BE2C (cell line): ENCODE results near the gene TBX21.
A peak's percentile ranks its signal among the peaks of the same experiment; 100 is the strongest.

Source experiments
- DNase-seq: peaks from one replicate; pipeline ENCODE4 v3.0.0-alpha.2; 2020
- H3K27me3 ChIP-seq: fragments of 250-450 bp; sonication (Bioruptor Pico); 2 replicates; pipeline ENCODE4 v1.5.1; 2020; ENCODE audit warnings: mild to moderate bottlenecking
- H3K36me3 ChIP-seq: fragments of 250-450 bp; sonication (Bioruptor Pico); 2 replicates; pipeline ENCODE4 v1.5.1; 2020; ENCODE audit warnings: mild to moderate bottlenecking
- H3K4me1 ChIP-seq: fragments of 250-450 bp; sonication (Bioruptor Pico); 2 replicates; pipeline ENCODE4 v1.5.1; 2020
- H3K4me3 ChIP-seq: 2 replicates; pipeline ENCODE4 v1.5.1; 2011; ENCODE audit warnings: low read depth, low read length
- H3K9me3 ChIP-seq: fragments of 250-450 bp; sonication (Bioruptor Pico); 2 replicates; pipeline ENCODE4 v1.5.1; 2020
- TF ChIP-seq, protein P1 (sequence below): IDR thresholded peaks from 2 replicates; pipeline ENCODE4 v1.5.1; 2012; ENCODE audit warnings: mild to moderate bottlenecking, low read depth, low read length

TBX21 gene

DNA sequence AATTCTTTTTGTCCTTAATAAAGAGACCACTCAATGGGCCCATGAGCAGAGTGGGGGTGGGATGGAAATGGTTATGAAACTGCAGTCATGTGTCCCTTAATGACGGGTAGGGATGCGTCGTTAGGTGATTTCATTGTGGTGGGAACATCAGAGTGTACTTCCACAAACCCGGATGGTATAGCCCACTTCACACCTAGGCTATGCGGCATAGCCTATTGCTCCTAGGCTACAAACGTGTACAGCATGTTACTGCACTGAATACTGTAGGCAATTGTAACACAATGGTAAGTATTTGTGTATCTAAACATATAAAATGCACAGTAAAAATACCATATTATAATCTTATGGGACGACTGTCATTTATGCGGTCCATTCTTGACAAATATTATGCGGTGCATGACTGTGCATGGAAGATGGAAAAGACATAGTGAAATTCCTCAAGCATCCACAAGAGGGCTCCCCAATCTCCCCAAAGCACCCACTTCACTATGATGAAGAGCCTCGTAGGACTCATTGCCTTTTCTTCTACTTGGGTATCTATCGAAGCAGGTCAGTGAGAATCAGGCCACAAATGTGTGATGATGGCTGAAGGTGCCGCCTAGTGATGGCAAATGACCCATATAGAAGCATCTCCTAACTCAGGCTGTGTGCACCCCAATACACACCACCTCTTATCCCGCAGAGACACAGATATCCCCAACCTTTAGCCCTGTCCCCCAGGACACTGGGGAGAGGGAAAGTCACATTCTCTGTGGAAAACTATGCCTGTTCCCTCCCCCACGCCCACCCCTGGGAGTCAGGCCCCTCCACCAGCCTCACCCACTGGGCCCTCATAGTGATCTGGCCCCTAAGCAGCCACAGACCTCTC is 43.5 kb downstream of the TBX21 start:
- Histone ChIP-seq H3K9me3 (no peaks in the 10 kb centered on the region), H3K4me1 (no peaks in the 10 kb centered on the region), H3K36me3 (no peaks in the 10 kb centered on the region), H3K27me3 (peaks cover 23% of the 10 kb centered on the region; the same call in 1 of the 2 replicates), H3K4me3 (no peak overlapping the region)
- peak; percentile 34 for DNase-seq
- TF ChIP-seq, protein P1, sequence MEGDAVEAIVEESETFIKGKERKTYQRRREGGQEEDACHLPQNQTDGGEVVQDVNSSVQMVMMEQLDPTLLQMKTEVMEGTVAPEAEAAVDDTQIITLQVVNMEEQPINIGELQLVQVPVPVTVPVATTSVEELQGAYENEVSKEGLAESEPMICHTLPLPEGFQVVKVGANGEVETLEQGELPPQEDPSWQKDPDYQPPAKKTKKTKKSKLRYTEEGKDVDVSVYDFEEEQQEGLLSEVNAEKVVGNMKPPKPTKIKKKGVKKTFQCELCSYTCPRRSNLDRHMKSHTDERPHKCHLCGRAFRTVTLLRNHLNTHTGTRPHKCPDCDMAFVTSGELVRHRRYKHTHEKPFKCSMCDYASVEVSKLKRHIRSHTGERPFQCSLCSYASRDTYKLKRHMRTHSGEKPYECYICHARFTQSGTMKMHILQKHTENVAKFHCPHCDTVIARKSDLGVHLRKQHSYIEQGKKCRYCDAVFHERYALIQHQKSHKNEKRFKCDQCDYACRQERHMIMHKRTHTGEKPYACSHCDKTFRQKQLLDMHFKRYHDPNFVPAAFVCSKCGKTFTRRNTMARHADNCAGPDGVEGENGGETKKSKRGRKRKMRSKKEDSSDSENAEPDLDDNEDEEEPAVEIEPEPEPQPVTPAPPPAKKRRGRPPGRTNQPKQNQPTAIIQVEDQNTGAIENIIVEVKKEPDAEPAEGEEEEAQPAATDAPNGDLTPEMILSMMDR: peak; percentile 88

DNA sequence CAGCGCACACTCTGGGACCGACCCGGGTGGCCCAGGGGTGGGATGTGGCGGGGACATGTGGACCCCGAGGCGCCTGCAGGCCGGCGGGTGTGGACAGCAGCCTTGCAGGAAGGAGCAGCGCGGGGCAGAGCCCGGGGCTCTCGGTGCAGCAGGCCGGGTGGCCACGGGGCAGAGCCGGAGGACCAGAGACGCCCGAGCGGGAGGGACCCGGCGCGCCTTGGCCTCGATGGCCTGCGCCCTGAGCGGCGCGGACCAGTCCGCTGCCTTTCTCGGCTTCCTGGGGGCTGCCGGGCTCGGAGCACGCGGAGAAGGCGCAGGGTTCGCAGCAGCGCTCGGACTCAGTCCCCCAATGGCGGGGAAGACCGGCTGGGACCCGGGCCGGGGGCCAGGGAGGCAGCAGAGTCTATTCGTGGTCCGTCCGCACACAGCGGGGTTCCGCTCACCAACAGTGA is 45.2 kb downstream of the TBX21 start:
- Histone ChIP-seq H3K4me1 (no peaks in the 10 kb centered on the region), H3K27me3 (peaks cover 14% of the 10 kb centered on the region; the same call in 1 of the 2 replicates), H3K9me3 (no peaks in the 10 kb centered on the region), H3K4me3 (no peak overlapping the region), H3K36me3 (no peaks in the 10 kb centered on the region)
- no peak for DNase-seq
- TF ChIP-seq, protein P1: no peak

DNA sequence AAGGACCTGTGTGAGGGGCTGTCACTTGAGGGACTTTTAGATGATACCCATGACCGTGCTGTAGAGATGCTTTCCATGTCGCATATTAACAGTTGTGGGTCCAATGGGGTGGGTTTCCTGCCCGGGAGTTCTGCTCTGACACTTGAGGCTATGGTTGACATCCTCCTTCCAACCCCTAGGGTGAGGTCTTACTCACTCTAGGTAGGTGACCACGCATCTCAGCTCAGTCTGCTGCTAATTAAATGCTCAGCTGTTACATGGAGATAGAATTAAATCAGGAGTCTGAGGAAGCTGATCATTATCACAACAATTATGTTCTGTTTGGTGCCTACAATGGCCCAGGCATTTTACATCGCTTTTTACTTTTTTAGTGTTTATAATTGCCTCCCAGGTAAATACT is 48.4 kb downstream of the TBX21 start:
- Histone ChIP-seq H3K4me1 (no peaks in the 10 kb centered on the region), H3K36me3 (no peaks in the 10 kb centered on the region), H3K9me3 (no peaks in the 10 kb centered on the region), H3K27me3 (no peaks in the 10 kb centered on the region), H3K4me3 (no peak overlapping the region)
- TF ChIP-seq, protein P1: no peak
- DNase-seq: no peak

DNA sequence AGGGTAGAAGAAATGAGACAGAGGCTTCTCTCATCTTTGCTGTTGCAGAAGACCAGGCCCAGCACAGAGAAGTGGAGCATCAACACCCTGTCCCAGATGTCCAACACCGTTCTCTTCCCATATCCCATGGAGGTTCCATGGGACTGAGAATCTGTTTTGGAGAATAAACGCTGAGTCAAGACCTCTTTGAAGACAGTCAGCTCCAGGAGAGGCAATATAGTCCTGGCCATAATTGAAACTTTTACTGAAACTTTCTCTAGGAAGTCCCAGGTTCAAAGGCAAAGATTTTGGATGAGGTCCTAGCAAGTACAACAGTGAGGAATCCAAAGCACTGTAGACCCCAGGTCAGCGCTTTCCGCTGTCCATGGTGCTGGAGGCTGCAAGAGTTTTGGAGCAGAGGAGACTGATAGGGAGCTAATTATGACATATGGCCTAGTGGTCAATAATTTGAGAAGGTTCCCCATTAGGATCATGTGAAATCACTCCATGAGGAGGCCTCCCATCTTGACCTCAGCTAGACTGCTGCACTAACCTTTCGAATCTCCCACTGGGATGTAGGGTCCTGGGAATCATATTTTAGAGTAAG is 52.6 kb downstream of the TBX21 start:
- no peaks in the 10 kb centered on the region; the same call in 1 of the 2 replicates for H3K27me3 ChIP-seq
- TF ChIP-seq, protein P1: no peak
- DNase-seq: no peak

DNA sequence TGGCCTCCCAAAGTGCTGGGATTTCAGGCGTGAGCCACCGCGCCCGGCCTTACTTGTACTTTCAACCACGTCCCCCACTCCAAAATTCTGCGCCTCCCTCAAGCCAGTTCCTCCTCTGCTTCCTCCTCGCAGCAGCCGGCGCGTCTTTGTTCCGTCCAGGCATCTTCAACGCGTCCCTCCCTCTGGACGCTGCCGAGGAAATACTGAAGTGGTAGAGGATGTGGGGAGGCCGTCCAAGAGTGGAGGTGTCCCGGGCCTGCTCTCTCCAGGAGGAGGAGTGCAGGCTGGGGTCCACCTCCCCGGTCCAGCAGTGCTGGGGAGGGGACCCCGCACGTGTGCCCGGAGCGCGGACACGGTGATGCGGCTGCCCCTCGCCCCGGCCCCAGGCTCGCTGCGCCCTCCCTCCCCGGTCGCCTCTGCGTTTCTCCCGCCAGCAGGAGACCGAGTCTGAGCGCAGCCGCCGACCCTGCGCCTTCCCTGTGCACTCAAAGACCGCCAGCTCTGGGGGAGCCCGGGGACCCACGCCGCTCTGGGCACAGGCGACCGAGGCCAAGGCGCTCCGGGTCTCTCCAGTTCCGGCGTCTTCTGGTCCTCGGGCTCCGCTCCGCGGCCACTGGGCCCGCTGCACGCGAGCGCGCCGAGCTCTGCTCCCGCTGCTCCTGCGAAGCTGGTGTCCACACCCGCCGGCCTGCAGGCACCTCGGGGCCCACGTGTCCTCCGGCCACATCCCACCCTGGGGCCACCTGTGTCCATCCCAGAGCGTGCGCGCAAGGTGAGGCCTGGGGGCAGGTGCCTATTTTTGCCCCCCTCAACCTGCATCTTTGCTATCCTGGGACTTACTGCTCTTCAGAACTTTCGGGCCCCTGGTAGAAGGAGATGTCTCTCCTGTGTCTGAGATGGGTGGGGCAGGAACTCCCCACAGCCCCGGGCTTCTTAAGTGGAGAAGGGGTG is 56.9 kb downstream of the TBX21 start:
- DNase-seq: peak; percentile 88
- H3K4me1 ChIP-seq: no peaks in the 10 kb centered on the region
- TF ChIP-seq, protein P1: peak; percentile 56
- H3K27me3 ChIP-seq: peaks cover 2% of the 10 kb centered on the region; the same call in 1 of the 2 replicates
- no peaks in the 10 kb centered on the region for H3K9me3 ChIP-seq
- peak overlapping the region; percentile 90 for H3K4me3 ChIP-seq
- H3K36me3 ChIP-seq: no peaks in the 10 kb centered on the region

More for the DNA sequence above, 52.6 kb downstream of the TBX21 start:
- H3K9me3 ChIP-seq: no peaks in the 10 kb centered on the region
- no peaks in the 10 kb centered on the region for H3K36me3 ChIP-seq
- no peaks in the 10 kb centered on the region for H3K4me1 ChIP-seq
- no peak overlapping the region for H3K4me3 ChIP-seq
